Hepatocyte (in vitro differentiated cells): ENCODE data around the gene PAXX.

ENCODE experiments used
- EZH2 ChIP-seq: fragments of 200-600 bp; sonication (generic); IDR thresholded peaks from 2 replicates; pipeline ENCODE4 v1.6.1; 2016; ENCODE audit warnings: antibody characterized with exemption, mild to moderate bottlenecking, borderline replicate concordance
- EZH2phosphoT487 ChIP-seq: fragments of 200-600 bp; sonication (generic); IDR thresholded peaks from one replicate; pipeline ENCODE4 v1.6.1; 2018; ENCODE audit warnings: antibody characterized with exemption, mild to moderate bottlenecking, low read depth, moderate library complexity; ENCODE audit not compliant: unreplicated experiment, severe bottlenecking
- TF ChIP-seq, protein P1 (sequence below): fragments of 200-600 bp; sonication (generic); IDR thresholded peaks from 2 replicates; pipeline ENCODE4 v1.5.1; 2016; ENCODE audit warnings: antibody characterized with exemption, mild to moderate bottlenecking; ENCODE audit not compliant: poor library complexity

DNA sequence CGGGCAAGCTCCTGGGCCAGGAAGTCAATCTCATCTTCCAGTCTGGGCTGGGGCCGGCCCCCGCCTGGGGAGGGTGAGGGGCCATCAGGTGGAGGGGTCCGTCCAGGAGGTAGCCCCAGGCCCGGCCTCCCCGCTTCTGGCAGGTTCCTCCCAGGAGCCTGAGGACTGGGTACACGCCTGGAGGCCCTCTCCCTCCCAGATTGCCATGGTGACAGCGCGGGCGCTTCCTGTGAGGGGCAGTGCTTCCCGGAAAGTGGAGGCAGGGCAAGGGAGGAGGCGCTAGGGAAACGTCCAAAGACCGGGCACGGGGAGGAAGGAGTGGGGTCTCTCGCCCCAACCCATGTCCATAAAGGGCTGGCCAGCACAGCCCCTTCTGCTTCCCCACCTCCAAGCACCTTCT, 48.9 kb downstream of the PAXX start:
- TF ChIP-seq EZH2: no peak
- TF ChIP-seq, protein P1, sequence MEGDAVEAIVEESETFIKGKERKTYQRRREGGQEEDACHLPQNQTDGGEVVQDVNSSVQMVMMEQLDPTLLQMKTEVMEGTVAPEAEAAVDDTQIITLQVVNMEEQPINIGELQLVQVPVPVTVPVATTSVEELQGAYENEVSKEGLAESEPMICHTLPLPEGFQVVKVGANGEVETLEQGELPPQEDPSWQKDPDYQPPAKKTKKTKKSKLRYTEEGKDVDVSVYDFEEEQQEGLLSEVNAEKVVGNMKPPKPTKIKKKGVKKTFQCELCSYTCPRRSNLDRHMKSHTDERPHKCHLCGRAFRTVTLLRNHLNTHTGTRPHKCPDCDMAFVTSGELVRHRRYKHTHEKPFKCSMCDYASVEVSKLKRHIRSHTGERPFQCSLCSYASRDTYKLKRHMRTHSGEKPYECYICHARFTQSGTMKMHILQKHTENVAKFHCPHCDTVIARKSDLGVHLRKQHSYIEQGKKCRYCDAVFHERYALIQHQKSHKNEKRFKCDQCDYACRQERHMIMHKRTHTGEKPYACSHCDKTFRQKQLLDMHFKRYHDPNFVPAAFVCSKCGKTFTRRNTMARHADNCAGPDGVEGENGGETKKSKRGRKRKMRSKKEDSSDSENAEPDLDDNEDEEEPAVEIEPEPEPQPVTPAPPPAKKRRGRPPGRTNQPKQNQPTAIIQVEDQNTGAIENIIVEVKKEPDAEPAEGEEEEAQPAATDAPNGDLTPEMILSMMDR: no peak
- no peak for TF ChIP-seq EZH2phosphoT487
